ENCODE data around the gene MS4A10.

MS4A10 gene

DNA sequence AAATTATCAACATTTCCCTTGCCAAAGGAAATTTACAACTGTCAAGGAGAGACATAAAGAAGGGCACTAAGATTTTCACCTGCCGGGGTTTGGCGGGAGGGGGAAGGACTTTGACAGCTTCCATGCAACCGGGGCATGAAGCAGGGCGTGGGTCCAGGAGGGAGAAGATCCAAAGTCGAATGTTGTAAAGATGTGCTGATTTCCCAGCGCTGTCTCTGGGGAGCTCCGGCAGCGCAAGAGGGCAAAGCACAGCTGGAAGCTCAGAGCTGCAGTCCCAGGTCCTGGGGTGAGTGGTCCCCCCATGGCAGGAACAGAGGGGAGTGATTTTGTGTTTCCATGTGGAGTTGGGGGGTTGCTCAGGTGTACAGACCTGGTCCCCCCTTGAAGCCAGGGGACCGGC, at the start of gene MS4A10:
TSS of gene MS4A10 (plus strand) at position 198 of the 400 bp plus-strand sequence. CDS start 5,003 bp downstream, outside the sequence.
- Histone ChIP-seq H3K4me1 (ENCODE audit: control insufficient read depth, insufficient read depth, low read length) (no peaks in the 10 kb centered on the region), H3K27me3 (ENCODE audit: control insufficient read depth, insufficient read depth, low read length) (no peaks in the 10 kb centered on the region), H3K27ac (ENCODE audit: low read depth, low read length) (no peak within 1 kb of the TSS), H3K9ac (ENCODE audit: low read length) (no peak within 1 kb of the TSS), H3K4me3 (ENCODE audit: low read length) (no peak within 1 kb of the TSS), H3K36me3 (ENCODE audit: control insufficient read depth, insufficient read depth, low read length) (no peaks in the 10 kb centered on the region)

DNA sequence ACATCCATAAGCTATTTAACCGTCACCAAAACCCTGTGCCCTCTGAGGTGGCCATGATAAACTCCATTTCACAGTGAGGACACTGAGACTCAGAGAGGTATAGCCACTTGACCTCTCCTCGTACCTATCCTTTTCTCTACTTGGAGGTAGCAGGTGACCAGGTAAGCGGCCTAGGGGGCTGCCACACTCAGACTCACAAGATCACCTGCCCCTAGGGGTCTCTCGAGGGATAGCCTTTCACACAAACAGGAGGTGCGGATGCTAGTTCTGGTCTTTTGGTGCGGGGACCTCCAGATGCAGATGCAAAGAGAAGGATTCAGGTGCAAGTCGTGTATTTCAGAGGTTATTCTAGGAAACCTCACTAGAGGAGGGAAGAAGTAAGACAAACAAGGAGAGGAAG, 46.0 kb upstream of the MS4A10 start:
- H3K4me1 ChIP-seq (ENCODE audit: control insufficient read depth, insufficient read depth, low read length), result no peaks in the 10 kb centered on the region
- no peaks in the 10 kb centered on the region for H3K36me3 ChIP-seq (ENCODE audit: control insufficient read depth, insufficient read depth, low read length)
- H3K9ac ChIP-seq (ENCODE audit: low read length), result no peak overlapping the region

DNA sequence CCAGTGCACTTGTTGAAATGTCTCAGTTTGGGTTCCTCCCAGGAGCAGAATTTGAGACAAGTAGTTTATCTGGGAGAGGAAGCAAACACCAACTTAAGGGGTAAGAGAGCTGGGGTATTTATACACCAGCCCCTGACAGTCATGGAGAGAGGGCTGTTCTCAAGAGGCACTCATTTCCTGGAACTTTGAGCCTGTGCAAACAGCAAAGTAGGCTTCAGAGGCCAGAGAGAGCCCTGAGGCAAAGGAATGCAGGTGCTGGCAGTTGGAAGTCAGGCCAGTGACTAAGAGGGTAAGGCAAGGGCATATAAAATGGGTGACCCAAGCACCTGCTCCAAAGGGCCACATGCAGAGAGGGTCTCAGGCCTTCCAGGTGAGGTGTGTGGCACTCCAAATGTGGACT, 44.6 kb upstream of the MS4A10 start:
- Histone ChIP-seq H3K4me3 (ENCODE audit: low read length) (no peak overlapping the region), H3K27ac (ENCODE audit: low read depth, low read length) (no peak overlapping the region), H3K36me3 (ENCODE audit: control insufficient read depth, insufficient read depth, low read length) (no peaks in the 10 kb centered on the region), H3K4me1 (ENCODE audit: control insufficient read depth, insufficient read depth, low read length) (no peaks in the 10 kb centered on the region), H3K9ac (ENCODE audit: low read length) (no peak overlapping the region), H3K27me3 (ENCODE audit: control insufficient read depth, insufficient read depth, low read length) (peaks cover 2% of the 10 kb centered on the region)

More for the DNA sequence above, 46.0 kb upstream of the MS4A10 start:
- Histone ChIP-seq H3K4me3 (ENCODE audit: low read length) (no peak overlapping the region), H3K27me3 (ENCODE audit: control insufficient read depth, insufficient read depth, low read length) (peaks cover 2% of the 10 kb centered on the region), H3K27ac (ENCODE audit: low read depth, low read length) (no peak overlapping the region)

DNA sequence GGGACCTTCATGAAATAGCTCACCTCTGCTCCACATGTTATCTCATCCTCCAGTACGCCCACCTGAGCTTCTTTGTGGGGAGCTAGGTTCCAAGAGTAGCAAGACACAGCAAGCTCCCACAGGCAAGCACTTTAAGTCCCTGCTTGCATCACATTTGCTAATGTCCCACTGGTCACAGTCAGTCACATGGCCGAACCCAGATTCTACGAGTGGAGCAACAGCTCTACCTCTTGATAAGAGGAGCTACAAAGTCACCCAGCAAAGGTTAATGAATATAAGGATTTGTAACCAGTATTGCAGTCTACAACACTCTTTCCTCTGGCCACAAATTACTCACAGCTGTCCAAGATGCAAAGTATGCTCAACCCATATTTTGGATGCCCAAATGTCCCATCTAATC, 43.7 kb upstream of the MS4A10 start:
- no peaks in the 10 kb centered on the region for H3K4me1 ChIP-seq (ENCODE audit: control insufficient read depth, insufficient read depth, low read length)
- no peak overlapping the region for H3K9ac ChIP-seq (ENCODE audit: low read length)
- peaks cover 2% of the 10 kb centered on the region for H3K27me3 ChIP-seq (ENCODE audit: control insufficient read depth, insufficient read depth, low read length)
- H3K27ac ChIP-seq (ENCODE audit: low read depth, low read length), result no peak overlapping the region
- no peaks in the 10 kb centered on the region for H3K36me3 ChIP-seq (ENCODE audit: control insufficient read depth, insufficient read depth, low read length)
- no peak overlapping the region for H3K4me3 ChIP-seq (ENCODE audit: low read length)

DNA sequence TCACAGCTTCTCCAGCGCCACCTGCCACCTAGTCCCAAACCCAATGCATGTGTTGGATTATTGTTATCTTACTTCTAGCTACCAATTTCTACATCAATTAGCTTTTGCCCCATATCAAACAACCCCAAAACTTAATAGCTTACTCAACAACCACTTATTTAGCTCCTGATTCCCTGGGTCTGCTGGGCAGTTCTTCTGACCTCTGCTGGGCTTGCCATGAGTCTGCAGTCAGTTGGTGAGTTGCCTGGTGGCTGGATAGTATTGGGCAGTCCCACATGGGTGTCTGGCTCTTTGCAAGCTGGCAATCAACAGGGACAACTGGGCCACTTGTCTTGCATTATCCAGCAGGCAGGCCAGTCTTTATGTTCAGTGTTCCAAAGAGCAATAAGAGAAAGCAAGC, 42.1 kb upstream of the MS4A10 start:
- Histone ChIP-seq H3K4me1 (ENCODE audit: control insufficient read depth, insufficient read depth, low read length) (no peaks in the 10 kb centered on the region), H3K27me3 (ENCODE audit: control insufficient read depth, insufficient read depth, low read length) (peaks cover 2% of the 10 kb centered on the region), H3K4me3 (ENCODE audit: low read length) (no peak overlapping the region), H3K36me3 (ENCODE audit: control insufficient read depth, insufficient read depth, low read length) (no peaks in the 10 kb centered on the region), H3K9ac (ENCODE audit: low read length) (no peak overlapping the region), H3K27ac (ENCODE audit: low read depth, low read length) (no peak overlapping the region)

DNA sequence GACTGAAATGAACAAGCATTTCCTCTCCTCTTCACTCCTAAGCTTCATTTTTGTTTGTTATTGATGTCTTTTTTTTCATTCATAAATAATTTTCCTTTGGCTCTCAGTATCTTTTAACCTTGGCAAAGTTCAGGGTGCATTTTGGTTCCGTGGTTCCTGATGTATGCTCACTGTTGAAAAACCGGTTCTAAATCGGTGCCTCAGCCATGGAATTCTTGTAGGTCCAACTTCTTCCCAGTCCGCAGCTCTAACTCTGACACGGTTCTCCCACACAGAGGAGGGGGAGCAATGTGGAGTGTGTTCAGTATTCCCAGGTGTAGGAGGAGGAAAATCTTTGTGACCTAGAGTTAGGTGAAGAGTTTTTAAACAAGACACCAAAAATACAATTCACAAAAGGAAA, 41.0 kb upstream of the MS4A10 start:
- Histone ChIP-seq H3K27me3 (ENCODE audit: control insufficient read depth, insufficient read depth, low read length) (peaks cover under 1% of the 10 kb centered on the region), H3K36me3 (ENCODE audit: control insufficient read depth, insufficient read depth, low read length) (no peaks in the 10 kb centered on the region), H3K4me3 (ENCODE audit: low read length) (no peak overlapping the region), H3K4me1 (ENCODE audit: control insufficient read depth, insufficient read depth, low read length) (no peaks in the 10 kb centered on the region), H3K27ac (ENCODE audit: low read depth, low read length) (no peak overlapping the region), H3K9ac (ENCODE audit: low read length) (no peak overlapping the region)

DNA sequence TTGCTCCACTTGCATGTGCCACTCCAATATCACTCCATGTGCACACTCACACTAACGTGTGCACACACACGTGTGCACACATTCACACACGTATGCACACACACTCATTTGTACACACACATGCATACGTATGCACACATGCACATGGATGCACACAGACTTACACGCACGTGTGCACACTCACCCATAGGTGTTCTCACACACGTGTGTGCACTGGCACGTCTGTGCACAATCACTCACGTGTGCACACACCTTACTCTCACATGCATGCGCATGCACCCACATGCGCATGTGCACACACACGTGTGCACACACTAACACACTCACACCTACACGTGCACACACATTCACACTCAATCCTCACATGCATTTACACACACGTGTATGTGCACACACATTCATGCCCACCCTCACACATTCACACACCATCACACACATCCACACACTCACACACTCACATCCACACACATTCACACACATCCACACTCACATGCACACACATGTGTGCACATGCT, 37.7 kb upstream of the MS4A10 start:
- Histone ChIP-seq H3K4me3 (ENCODE audit: low read length) (no peak overlapping the region), H3K4me1 (ENCODE audit: control insufficient read depth, insufficient read depth, low read length) (no peaks in the 10 kb centered on the region), H3K27ac (ENCODE audit: low read depth, low read length) (no peak overlapping the region), H3K9ac (ENCODE audit: low read length) (no peak overlapping the region), H3K27me3 (ENCODE audit: control insufficient read depth, insufficient read depth, low read length) (no peaks in the 10 kb centered on the region), H3K36me3 (ENCODE audit: control insufficient read depth, insufficient read depth, low read length) (no peaks in the 10 kb centered on the region)

DNA sequence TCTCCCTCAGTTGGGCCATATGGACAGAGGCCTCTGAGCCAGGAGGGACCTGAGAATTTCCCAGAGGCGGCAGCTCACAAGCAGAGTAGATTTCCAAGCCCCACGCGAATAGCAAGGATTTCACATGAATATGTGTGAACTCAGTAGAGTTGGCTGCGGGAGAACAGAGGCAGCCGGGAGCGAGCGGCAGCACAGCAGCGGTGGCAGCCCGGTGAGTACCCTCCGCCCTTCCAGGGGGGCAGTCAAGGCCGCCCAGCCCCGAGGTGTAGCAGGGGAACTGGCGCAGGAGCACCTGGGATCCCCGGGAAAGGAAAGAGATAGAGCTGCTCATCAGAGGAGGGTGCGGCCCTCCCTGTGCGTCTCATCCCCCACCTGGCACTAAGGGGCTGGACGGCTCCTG, 36.9 kb upstream of the MS4A10 start:
- no peak overlapping the region for H3K27ac ChIP-seq (ENCODE audit: low read depth, low read length)
- H3K9ac ChIP-seq (ENCODE audit: low read length), result no peak overlapping the region
- no peaks in the 10 kb centered on the region for H3K36me3 ChIP-seq (ENCODE audit: control insufficient read depth, insufficient read depth, low read length)
- no peaks in the 10 kb centered on the region for H3K27me3 ChIP-seq (ENCODE audit: control insufficient read depth, insufficient read depth, low read length)
- no peak overlapping the region for H3K4me3 ChIP-seq (ENCODE audit: low read length)
- H3K4me1 ChIP-seq (ENCODE audit: control insufficient read depth, insufficient read depth, low read length), result no peaks in the 10 kb centered on the region

DNA sequence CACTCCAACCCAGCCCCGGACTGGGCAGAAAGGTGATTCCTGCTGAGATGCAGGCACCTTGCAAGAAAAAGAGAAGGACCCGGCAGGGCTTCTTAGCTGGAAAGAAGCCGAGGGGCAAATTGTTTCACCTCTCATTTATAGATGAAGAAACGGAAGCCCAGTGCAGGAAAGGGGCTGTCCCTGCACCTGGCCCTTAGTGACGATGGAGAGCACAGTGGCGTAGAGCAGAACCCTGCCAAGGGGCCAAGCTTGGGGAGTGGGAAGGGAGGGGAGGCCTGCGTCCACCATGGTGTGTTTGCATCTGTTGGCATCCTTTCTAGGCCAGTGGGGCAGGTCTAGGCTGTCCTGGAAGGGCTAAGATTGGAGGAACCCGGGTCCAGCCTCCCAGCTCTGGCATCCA, 36.3 kb upstream of the MS4A10 start:
- no peak overlapping the region for H3K4me3 ChIP-seq (ENCODE audit: low read length)
- no peaks in the 10 kb centered on the region for H3K27me3 ChIP-seq (ENCODE audit: control insufficient read depth, insufficient read depth, low read length)
- H3K36me3 ChIP-seq (ENCODE audit: control insufficient read depth, insufficient read depth, low read length), result no peaks in the 10 kb centered on the region
- H3K4me1 ChIP-seq (ENCODE audit: control insufficient read depth, insufficient read depth, low read length), result no peaks in the 10 kb centered on the region
- no peak overlapping the region for H3K9ac ChIP-seq (ENCODE audit: low read length)
- no peak overlapping the region for H3K27ac ChIP-seq (ENCODE audit: low read depth, low read length)

DNA sequence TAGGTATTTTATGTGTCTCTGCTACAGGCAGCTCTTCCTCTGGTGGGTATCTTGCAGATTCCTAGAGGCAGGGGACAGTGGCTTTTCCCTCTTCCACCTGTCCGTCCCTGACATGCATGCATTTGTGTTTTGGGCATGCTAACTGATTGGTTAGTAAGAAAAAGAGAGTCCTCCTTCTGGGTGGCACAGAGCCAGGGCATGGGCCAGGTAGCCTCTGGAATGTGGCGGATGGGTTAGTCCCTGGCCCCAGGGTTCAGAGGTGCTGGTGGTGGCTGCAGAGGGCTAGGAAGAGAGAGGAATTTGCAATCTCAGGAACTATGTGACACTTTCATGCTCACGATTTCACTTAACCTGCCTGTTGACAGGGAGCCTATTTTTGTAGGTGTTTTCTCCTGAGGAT, 34.2 kb upstream of the MS4A10 start:
- Histone ChIP-seq H3K4me3 (ENCODE audit: low read length) (no peak overlapping the region), H3K4me1 (ENCODE audit: control insufficient read depth, insufficient read depth, low read length) (no peaks in the 10 kb centered on the region), H3K36me3 (ENCODE audit: control insufficient read depth, insufficient read depth, low read length) (no peaks in the 10 kb centered on the region), H3K27me3 (ENCODE audit: control insufficient read depth, insufficient read depth, low read length) (no peaks in the 10 kb centered on the region), H3K9ac (ENCODE audit: low read length) (no peak overlapping the region), H3K27ac (ENCODE audit: low read depth, low read length) (no peak overlapping the region)

DNA sequence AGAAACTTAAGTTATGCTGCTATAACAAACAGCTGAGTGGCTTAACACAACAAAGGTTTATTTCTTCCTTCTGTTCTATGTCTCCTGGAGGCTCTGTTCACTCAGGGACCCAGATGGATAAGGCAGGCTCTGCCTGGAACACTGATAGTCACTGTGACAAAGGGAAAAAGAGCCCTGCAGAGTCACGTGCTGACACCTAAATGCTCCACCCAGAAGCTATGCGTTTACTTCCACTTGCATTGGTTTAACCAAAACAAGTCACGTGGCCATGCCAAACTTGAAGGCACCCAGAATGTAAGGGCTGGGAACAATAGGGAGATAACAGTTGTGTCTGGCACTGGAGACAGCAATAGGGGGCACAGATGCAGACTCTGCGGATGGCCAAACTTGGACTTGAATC, 31.8 kb upstream of the MS4A10 start:
- no peaks in the 10 kb centered on the region for H3K4me1 ChIP-seq (ENCODE audit: control insufficient read depth, insufficient read depth, low read length)
- no peak overlapping the region for H3K9ac ChIP-seq (ENCODE audit: low read length)
- no peaks in the 10 kb centered on the region for H3K27me3 ChIP-seq (ENCODE audit: control insufficient read depth, insufficient read depth, low read length)
- no peaks in the 10 kb centered on the region for H3K36me3 ChIP-seq (ENCODE audit: control insufficient read depth, insufficient read depth, low read length)
- no peak overlapping the region for H3K4me3 ChIP-seq (ENCODE audit: low read length)
- no peak overlapping the region for H3K27ac ChIP-seq (ENCODE audit: low read depth, low read length)

DNA sequence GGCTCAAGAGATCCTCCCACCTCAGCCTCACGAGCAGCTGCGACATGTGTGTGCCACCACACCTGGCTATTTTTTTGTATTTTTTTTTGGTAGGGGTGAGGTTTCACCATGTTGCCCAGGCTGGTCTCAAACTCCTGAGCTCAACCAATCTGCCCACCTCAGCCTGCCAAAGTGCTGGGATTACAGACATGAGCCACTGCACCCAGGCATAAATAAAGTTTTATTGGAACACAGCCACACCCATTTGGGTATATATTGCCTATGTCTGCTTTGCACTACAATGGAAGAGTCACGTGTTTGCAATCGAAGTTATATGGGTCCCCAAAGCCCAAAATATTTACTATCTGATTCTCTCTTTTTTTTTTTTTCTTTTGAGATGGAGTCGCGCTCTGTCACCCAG, 30.2 kb upstream of the MS4A10 start:
- no peak overlapping the region for H3K9ac ChIP-seq (ENCODE audit: low read length)
- no peak overlapping the region for H3K4me3 ChIP-seq (ENCODE audit: low read length)
- H3K36me3 ChIP-seq (ENCODE audit: control insufficient read depth, insufficient read depth, low read length), result no peaks in the 10 kb centered on the region
- H3K4me1 ChIP-seq (ENCODE audit: control insufficient read depth, insufficient read depth, low read length), result no peaks in the 10 kb centered on the region
- no peak overlapping the region for H3K27ac ChIP-seq (ENCODE audit: low read depth, low read length)
- no peaks in the 10 kb centered on the region for H3K27me3 ChIP-seq (ENCODE audit: control insufficient read depth, insufficient read depth, low read length)

DNA sequence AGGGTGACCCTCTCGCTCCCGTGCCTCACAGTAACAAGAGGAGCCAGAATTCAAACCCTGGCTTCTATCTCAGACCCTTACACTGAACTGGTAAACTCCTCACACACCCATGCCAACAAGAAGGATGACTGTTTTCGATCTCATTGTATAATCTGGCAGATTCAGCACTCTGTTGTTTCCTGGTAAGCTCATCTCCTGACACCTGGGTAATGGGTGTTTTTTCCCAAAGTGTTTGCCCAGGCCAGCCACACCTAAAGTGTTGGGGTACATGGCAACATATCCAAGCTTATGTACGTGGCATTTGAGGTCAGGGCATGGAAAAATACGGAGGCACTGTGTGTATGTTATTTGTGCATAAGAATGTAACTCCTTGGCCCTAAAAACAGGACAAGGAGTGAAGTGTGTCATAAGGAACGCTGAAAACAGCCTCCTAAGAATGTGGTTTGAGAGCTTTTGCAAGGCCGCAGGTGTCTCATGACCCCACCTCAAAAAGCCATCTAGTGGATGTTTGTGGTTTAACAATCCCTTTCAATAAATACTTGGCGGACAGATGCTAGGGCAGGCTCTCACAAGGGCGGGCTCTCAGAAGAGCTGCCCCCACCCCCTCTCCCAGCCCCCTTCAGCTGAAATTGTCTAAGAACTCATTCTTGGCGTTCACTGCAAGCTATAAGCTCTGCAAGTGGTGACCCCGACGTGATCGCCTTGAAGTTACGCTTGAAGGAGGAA, 28.7 kb upstream of the MS4A10 start, which contains the start of gene MS4A15:
TSS of gene MS4A15 (plus strand) at position 561 of the 726 bp plus-strand sequence. CDS start 6,867 bp downstream, outside the sequence.
- no peak within 1 kb of the TSS for H3K4me3 ChIP-seq (ENCODE audit: low read length)
- no peaks in the 10 kb centered on the region for H3K4me1 ChIP-seq (ENCODE audit: control insufficient read depth, insufficient read depth, low read length)
- no peaks in the 10 kb centered on the region for H3K36me3 ChIP-seq (ENCODE audit: control insufficient read depth, insufficient read depth, low read length)
- H3K27me3 ChIP-seq (ENCODE audit: control insufficient read depth, insufficient read depth, low read length), result no peaks in the 10 kb centered on the region
- H3K27ac ChIP-seq (ENCODE audit: low read depth, low read length), result no peak within 1 kb of the TSS
- H3K9ac ChIP-seq (ENCODE audit: low read length), result no peak within 1 kb of the TSS
